ENCODE data around the gene MARS2.
"Not testable (repeated sequence)": the region's sequence is repeated elsewhere in the genome, so short reads cannot be mapped to it uniquely, and the experiment has no call there.

Gene MARS2

DNA sequence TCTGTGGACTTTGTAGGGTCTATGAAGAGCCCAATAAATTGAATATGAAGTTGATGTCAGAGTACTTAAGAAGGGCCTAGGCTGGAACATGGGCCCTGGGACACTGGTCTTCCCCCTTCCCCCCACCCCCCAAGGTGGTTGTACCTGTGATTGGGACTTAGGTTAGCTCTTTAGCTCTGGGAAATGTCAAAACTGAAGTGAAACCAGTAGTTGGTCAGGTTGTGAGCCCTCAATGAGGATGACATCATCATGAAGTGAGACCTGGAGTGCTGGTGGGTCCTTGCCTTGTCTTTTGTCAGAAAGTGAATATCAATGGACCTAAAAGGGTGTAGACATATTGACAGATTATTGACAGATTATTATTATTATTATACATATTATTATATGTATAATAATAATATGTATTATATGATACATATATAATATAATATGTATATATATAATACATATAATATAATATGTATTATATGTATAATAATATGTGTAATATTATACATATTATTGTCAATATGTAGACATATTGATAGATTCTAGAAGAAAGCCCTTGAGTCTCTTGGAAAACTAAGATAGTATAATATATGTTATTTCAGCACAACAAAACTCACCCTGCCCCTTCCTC is 5.4 kb downstream of the MARS2 start:
- H3K4me3 ChIP-seq (ENCODE audit: low read depth, low read length) = no peak overlapping the region
- DNase-seq (ENCODE audit: low read depth) = no peak
- in situ Hi-C loops (cut with HindIII; ENCODE audit: low sequenced_read_pairs) = no loop called here
- TF ChIP-seq, protein P1, sequence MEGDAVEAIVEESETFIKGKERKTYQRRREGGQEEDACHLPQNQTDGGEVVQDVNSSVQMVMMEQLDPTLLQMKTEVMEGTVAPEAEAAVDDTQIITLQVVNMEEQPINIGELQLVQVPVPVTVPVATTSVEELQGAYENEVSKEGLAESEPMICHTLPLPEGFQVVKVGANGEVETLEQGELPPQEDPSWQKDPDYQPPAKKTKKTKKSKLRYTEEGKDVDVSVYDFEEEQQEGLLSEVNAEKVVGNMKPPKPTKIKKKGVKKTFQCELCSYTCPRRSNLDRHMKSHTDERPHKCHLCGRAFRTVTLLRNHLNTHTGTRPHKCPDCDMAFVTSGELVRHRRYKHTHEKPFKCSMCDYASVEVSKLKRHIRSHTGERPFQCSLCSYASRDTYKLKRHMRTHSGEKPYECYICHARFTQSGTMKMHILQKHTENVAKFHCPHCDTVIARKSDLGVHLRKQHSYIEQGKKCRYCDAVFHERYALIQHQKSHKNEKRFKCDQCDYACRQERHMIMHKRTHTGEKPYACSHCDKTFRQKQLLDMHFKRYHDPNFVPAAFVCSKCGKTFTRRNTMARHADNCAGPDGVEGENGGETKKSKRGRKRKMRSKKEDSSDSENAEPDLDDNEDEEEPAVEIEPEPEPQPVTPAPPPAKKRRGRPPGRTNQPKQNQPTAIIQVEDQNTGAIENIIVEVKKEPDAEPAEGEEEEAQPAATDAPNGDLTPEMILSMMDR (IDR thresholded peaks at IDR 0.05; ENCODE audit: low read depth, low read length, missing control alignments) = no peak

DNA sequence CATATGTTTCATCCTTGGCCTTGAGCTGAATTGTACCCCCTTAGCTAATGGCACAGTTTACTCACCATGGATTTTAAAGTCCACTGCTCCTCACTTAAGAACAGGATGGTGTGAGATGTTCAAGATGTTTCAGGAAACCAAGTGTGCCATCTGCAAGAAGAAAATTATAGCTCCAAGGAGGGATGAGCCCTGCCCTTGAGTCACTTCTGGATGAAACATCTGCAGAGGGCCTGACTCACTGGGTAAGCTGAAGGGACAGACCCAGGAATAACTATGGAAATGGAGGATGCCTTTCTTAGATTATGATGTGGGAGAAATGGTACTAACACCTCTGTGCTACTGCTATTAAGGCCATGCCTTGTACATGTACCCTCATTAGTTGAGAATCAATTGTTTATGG is 6.4 kb downstream of the MARS2 start:
- H3K4me3 ChIP-seq (ENCODE audit: low read depth, low read length) = no peak overlapping the region
- in situ Hi-C loops (cut with HindIII; ENCODE audit: low sequenced_read_pairs) = no loop called here
- DNase-seq (ENCODE audit: low read depth) = no peak
- TF ChIP-seq, protein P1 (IDR thresholded peaks at IDR 0.05; ENCODE audit: low read depth, low read length, missing control alignments) = no peak

GRCh38 chr2:197713271-197713670 is 8.1 kb downstream of the MARS2 start:
- in situ Hi-C loops (cut with HindIII; ENCODE audit: low sequenced_read_pairs) = no loop called here
- TF ChIP-seq, protein P1 (IDR thresholded peaks at IDR 0.05; ENCODE audit: low read depth, low read length, missing control alignments) = no peak

GRCh38 chr2:197717863-197718262 is 12.7 kb downstream of the MARS2 start:
- H3K4me3 ChIP-seq (ENCODE audit: low read depth, low read length) = no peak overlapping the region
- in situ Hi-C loops (cut with HindIII; ENCODE audit: low sequenced_read_pairs) = no loop called here
- TF ChIP-seq, protein P1 (IDR thresholded peaks at IDR 0.05; ENCODE audit: low read depth, low read length, missing control alignments) = no peak
- no peak for DNase-seq (ENCODE audit: low read depth)

More at GRCh38 chr2:197713271-197713670, 8.1 kb downstream of the MARS2 start:
- no peak overlapping the region for H3K4me3 ChIP-seq (ENCODE audit: low read depth, low read length)
- DNase-seq (ENCODE audit: low read depth) = no peak

DNA sequence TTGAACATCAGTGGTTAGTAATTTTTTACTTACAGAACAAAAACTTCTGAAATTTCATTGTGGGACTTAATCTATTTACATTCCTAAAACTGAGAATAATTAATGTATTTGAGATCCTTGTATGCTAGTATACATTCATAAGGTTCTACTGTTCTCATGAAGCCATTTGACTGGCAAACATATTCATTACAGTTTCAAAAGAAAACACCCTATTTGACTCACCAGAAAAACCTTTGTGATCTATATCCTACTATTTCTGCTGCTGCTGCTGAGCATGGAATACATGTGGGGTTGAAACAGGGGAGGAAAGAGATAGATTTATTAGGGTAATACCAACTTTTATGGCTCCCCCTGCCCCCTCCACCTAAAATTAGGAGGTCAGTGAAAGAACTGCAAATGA is 21.8 kb downstream of the MARS2 start:
- no peak overlapping the region for H3K4me3 ChIP-seq (ENCODE audit: low read depth, low read length)
- in situ Hi-C loops (cut with HindIII; ENCODE audit: low sequenced_read_pairs) = no loop called here
- no peak for DNase-seq (ENCODE audit: low read depth)
- TF ChIP-seq, protein P1 (IDR thresholded peaks at IDR 0.05; ENCODE audit: low read depth, low read length, missing control alignments) = no peak

GRCh38 chr2:197728555-197729544 is 23.7 kb downstream of the MARS2 start:
- H3K4me3 ChIP-seq (ENCODE audit: low read depth, low read length); DNase-seq (ENCODE audit: low read depth); in situ Hi-C loops (cut with HindIII; ENCODE audit: low sequenced_read_pairs): not testable (repeated sequence)

DNA sequence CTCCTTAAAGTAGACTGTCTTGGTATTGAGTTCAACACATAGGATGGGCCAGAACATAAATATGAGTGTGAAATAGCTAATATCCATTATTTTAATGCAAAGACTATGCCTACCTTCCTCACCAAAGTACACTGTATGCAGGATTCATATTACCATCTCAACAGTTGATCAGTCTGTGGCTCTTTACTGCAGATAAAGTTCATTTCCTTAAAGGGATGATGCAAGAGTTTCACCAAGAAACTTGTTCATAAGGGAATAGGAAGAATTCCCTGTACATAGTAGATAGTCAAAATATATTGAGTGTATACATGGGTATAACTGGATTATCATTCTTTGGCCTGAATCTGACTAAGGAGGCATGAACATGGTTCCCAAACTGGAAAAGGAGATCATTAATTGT is 35.0 kb downstream of the MARS2 start:
- H3K4me3 ChIP-seq (ENCODE audit: low read depth, low read length) = no peak overlapping the region
- DNase-seq (ENCODE audit: low read depth) = no peak
- TF ChIP-seq, protein P1 (IDR thresholded peaks at IDR 0.05; ENCODE audit: low read depth, low read length, missing control alignments) = no peak
- in situ Hi-C loops (cut with HindIII; ENCODE audit: low sequenced_read_pairs) = no loop called here
